ENCODE data around the gene ST7. TPM values are rescaled to one million over a fixed set of nuclear protein-coding genes. Genes with fewer than 3 reads are reported as not detected.
A peak's percentile ranks its signal among the peaks of the same experiment; 100 is the strongest.

The ST7 gene
- total RNA-seq, 2 experiments from 2014 or later: 5.9 to 9.2 TPM

- no peak for TF ChIP-seq CTCF (IDR thresholded peaks at IDR 0.05)
- Mint-ChIP-seq H3K4me1 (ENCODE audit: low read depth) (no peaks in the 10 kb centered on the region), H3K4me3 (no peak overlapping the region), H3K36me3 (ENCODE audit: low read depth) (no peaks in the 10 kb centered on the region), H3K27ac (no peak overlapping the region), H3K27me3 (no peaks in the 10 kb centered on the region), H3K9me3 (no peaks in the 10 kb centered on the region)
- ChIA-PET POLR2A (no interaction called here), CTCF (no interaction called here)
- DNase-seq: no peak
- ATAC-seq: no peak
- intact Hi-C loops (cut with micrococcal nuclease): loop anchor here (10.0 kb wide), 1 partner anchor 944 kb away; no protein-coding TSS in a partner anchor
Measured at GRCh38 chr7:117210397-117210796, 257.1 kb downstream of the ST7 start.

- CTCF ChIA-PET: interaction anchor here (1.5 kb wide), 1 partner anchor 281 kb away, joined by 3 read pairs; no protein-coding TSS in a partner anchor
- TF ChIP-seq CTCF (IDR thresholded peaks at IDR 0.05): no peak
- no peaks in the 10 kb centered on the region for H3K36me3 Mint-ChIP-seq (ENCODE audit: low read depth)
- no peak overlapping the region for H3K4me3 Mint-ChIP-seq
- intact Hi-C loops (cut with micrococcal nuclease): loop anchor here (10.0 kb wide), 1 partner anchor 944 kb away; no protein-coding TSS in a partner anchor
- no peaks in the 10 kb centered on the region for H3K9me3 Mint-ChIP-seq
- ATAC-seq: no peak
- no peak overlapping the region for H3K27ac Mint-ChIP-seq
- POLR2A ChIA-PET: no interaction called here
- H3K4me1 Mint-ChIP-seq (ENCODE audit: low read depth): no peaks in the 10 kb centered on the region
- H3K27me3 Mint-ChIP-seq: no peaks in the 10 kb centered on the region
- no peak for DNase-seq
Measured at GRCh38 chr7:117210908-117211307, 257.6 kb downstream of the ST7 start.

- no peak overlapping the region for H3K4me3 Mint-ChIP-seq
- intact Hi-C loops (cut with micrococcal nuclease): loop anchor here (10.0 kb wide), 1 partner anchor 943 kb away; no protein-coding TSS in a partner anchor
- DNase-seq (no peak), ATAC-seq (no peak)
- CTCF ChIA-PET: interaction anchor here (1.5 kb wide), 1 partner anchor 281 kb away, joined by 3 read pairs; no protein-coding TSS in a partner anchor
- no peak overlapping the region for H3K27ac Mint-ChIP-seq
- POLR2A ChIA-PET: no interaction called here
- H3K27me3 Mint-ChIP-seq: no peaks in the 10 kb centered on the region
- TF ChIP-seq CTCF (IDR thresholded peaks at IDR 0.05): no peak
- no peaks in the 10 kb centered on the region for H3K9me3 Mint-ChIP-seq
- no peaks in the 10 kb centered on the region for H3K36me3 Mint-ChIP-seq (ENCODE audit: low read depth)
- H3K4me1 Mint-ChIP-seq (ENCODE audit: low read depth): no peaks in the 10 kb centered on the region
Measured at GRCh38 chr7:117211614-117212013, 258.3 kb downstream of the ST7 start.

GRCh38 chr7:117212969-117213877 is 259.9 kb downstream of the ST7 start:
- H3K9me3 Mint-ChIP-seq: no peaks in the 10 kb centered on the region
- H3K4me3 Mint-ChIP-seq: no peak overlapping the region
- no peaks in the 10 kb centered on the region for H3K27me3 Mint-ChIP-seq
- CTCF ChIA-PET: interaction anchor here (0.7 to 1.9 kb wide), 16 partner anchors 9 to 936 kb away, joined by 3 to 10 read pairs (median 4); no protein-coding TSS in a partner anchor
- ATAC-seq (peak; percentile 79), DNase-seq (peak; percentile 67)
- H3K36me3 Mint-ChIP-seq (ENCODE audit: low read depth): no peaks in the 10 kb centered on the region
- POLR2A ChIA-PET: no interaction called here
- intact Hi-C loops (cut with micrococcal nuclease): loop anchor here (10.0 kb wide), 1 partner anchor 942 kb away; no protein-coding TSS in a partner anchor
- H3K27ac Mint-ChIP-seq: no peak overlapping the region
- peak; percentile 93 for TF ChIP-seq CTCF (IDR thresholded peaks at IDR 0.05)
- H3K4me1 Mint-ChIP-seq (ENCODE audit: low read depth): no peaks in the 10 kb centered on the region

- POLR2A ChIA-PET: no interaction called here
- H3K9me3 Mint-ChIP-seq: no peaks in the 10 kb centered on the region
- intact Hi-C loops (cut with micrococcal nuclease): loop anchor here (10.0 kb wide), 1 partner anchor 939 kb away; no protein-coding TSS in a partner anchor
- no peak for DNase-seq
- TF ChIP-seq CTCF (IDR thresholded peaks at IDR 0.05): no peak
- CTCF ChIA-PET: no interaction called here
- no peaks in the 10 kb centered on the region for H3K36me3 Mint-ChIP-seq (ENCODE audit: low read depth)
- no peaks in the 10 kb centered on the region for H3K4me1 Mint-ChIP-seq (ENCODE audit: low read depth)
- H3K27me3 Mint-ChIP-seq: no peaks in the 10 kb centered on the region
- H3K4me3 Mint-ChIP-seq: no peak overlapping the region
- no peak for ATAC-seq
- no peak overlapping the region for H3K27ac Mint-ChIP-seq
Measured at GRCh38 chr7:117216010-117216409, 262.7 kb downstream of the ST7 start.
